Germinal center (tissue), 1 donor: ENCODE data around the gene BCAS1.
"Not testable (repeated sequence)": the region's sequence is repeated elsewhere in the genome, so short reads cannot be mapped to it uniquely, and the experiment has no call there.

ENCODE experiments used
- DNase-seq: peaks from one replicate; pipeline ENCODE4 v3.0.0; 2012; ENCODE audit warnings: mixed read lengths, low spot score

BCAS1 gene

DNA sequence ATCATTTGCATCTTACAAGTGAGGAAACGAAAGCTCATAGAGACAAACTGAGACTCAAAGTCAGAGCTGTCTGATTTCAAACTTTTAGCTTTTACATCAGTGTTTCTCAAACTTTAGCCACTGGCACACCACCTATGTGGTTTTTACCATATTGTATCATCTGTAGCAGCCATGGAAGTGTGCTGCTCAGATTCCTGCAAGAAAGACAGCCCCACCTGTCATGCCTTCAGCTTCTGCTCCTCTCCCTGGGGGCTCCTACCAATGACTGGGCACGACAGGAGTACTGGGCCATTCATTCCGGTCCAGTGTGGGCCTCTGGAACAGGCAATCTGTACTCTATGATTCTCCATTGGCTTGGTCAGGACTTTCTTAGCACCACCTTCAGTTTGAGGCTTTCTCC, 87.0 kb downstream of the BCAS1 start:
- no peak for DNase-seq

DNA sequence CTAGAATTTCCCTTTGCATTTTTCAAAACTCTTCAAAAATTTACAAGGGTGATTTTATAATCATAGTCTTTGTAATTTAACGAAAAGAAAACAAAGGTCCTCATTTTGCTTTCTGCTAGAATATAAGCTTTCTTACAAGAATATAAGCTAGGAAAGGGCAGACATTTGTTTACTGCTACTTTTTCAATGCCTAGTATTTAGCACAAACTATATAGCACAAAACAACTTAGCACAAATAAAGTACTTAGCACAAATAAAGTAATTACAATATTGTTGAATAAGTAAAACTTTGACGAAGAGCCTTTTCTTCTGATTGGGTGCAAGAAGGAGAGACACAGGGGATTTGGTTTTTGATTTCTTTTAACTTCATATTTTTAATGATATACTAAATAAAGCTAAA, 87.8 kb downstream of the BCAS1 start:
- no peak for DNase-seq

DNA sequence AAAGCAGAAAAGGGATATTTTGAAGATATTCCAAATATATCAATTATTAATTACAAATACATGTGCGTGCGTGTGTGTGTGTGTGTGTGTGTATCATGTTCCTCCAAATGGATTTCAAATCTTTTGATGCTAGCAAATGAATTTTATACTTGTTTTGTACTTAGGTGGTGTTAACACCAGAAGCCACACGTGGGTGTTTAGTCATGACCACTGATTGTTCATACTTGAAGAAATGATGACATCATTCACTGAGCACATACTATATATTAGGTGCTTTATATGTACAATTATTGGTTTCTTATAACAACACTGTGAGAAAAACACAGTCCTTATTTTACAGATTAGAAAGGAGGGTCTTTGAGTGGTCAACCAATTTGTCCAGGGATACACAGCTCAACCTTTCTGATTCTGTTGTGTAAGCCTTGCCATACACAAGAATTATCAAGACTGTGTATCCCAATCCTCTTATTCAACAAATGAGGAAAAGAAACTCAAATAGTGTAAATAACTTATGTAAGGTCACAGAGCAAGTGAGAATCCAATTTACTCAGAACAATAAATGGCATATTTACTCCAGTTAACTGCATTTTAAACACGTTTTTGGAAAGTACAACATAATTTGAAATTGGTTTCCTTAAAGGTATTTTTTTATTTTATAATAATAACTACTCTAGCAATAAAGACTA, 88.5 kb downstream of the BCAS1 start:
- no peak for DNase-seq

DNA sequence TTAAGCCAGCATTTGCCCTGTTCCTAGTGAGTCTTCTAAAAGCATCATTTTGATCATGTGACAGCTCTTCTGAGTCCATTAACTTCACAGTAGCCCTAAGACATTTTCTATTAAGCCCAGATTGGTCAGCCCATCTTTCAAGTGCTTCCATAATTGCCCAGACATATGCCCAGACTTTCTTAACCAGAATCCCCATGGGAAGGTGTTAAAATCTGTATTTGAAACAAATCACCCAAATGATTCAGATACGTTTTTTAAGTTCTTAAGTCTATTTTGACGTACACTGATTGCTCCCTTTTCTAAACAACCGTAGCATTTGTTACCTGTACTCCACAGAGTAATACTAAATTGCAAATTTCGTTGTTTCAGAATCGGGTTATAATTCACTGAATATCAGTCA, 89.3 kb downstream of the BCAS1 start:
- DNase-seq, result no peak

DNA sequence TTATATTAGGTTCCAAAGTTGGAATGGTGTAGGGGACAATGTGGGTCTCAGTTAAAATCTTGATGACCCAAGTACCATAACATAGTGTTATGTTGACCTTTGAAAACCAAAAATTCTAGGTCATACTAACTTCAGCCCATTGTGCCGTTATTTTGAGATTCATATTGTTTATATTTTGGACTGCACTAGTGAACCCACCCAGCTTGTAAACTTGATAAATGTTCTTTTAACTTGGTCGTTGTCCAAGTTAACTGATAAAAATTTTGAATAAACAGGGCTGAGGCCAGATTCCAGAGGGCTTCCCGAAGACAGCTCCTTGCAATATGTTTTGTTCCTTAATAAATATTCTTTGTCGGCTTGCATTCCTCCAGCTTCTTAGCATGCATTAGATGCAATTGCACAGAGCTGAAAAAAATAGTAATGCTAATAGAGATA, 90.3 kb downstream of the BCAS1 start:
- no peak for DNase-seq

DNA sequence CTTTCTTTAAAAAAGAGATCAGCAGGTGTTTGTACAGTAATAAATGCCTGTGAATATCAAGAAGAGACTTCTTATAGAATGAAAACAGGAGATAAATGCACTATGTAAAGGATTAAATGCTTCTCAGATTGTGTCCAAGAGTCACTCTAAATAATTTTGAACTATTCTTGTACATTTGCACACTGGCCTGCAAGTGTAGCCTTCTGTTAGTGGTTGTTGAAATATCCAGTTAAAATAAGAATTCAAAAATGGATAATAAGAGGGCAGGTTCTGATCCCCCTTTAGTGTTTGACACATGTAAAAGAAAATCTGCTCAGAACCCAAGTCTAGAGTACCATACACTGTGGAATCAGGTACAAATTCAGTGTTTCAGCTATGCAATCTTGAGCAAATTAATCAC, 91.9 kb downstream of the BCAS1 start:
- no peak for DNase-seq

DNA sequence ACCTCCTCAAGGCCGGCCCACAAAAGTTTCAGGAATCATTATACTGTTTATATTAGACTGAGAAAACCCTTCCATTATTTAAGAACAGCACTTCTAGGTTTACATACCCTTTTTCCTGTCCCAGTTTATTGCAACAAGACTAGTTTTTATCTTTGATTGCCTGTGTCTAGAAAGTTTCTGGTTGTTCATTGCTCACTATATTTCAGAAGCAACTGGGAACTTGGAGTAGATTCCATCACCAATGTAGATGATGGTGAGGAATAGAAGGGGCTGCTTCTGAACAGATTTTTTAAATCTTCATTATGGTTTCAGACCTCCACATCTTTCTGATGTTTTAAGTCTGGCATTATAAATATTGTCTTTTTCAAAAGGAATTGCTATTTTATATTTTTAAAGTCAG, 93.0 kb downstream of the BCAS1 start:
- no peak for DNase-seq

DNA sequence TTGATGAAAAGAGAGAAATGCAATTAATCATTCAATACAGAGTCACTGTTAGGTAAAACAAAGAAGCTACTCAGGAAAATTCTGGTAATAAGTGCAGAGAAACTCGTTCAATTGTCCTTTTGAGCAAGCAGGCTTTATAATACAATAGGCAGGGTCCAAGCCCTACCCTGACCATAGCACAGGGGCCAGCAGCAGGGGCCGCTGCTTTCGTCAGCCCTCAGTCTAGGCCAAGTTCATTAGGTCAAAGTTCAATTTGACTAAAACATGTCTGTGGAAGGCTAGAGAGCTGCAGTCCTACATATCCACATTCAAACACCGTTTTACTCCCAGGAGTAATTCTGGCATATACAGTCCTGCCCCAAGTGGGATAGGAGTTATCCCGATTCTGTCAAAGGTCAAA, 94.6 kb downstream of the BCAS1 start:
- DNase-seq, result no peak

DNA sequence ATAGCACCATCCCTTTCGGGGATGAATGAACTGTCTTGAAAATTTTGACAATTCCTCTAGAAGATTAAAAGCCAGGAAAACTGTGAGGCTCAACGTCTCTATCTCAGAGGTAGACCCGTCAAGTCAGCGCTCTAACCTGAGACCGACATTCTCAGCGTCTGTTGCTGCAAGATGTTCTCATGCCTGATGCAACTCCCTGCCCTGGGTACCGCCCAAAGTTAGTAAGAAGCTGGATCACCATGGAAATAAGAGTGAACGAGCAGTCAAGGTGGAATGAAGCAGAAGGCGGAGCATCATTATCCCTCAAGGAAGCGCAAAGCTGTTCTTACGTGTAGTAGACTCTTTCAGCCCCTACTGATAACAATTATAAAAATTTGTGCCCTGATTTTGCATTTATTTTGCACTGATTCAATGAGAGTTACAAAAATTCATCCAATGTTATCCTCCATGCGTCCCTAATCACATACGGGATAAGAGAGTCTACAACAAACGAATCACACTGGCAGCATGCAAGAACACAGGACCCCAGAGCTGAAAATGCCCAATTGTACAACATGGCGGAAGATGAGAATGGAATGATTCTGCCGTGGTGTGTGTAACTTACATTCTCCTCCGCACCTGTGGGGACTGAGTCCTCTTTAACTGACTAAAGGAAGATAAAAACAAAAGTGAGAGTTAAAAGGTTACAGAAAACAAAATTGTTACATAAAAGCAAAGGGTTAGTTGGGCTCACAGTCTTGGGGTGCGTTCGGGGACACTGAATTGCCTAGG, 95.4 kb downstream of the BCAS1 start:
- DNase-seq, result no peak

DNA sequence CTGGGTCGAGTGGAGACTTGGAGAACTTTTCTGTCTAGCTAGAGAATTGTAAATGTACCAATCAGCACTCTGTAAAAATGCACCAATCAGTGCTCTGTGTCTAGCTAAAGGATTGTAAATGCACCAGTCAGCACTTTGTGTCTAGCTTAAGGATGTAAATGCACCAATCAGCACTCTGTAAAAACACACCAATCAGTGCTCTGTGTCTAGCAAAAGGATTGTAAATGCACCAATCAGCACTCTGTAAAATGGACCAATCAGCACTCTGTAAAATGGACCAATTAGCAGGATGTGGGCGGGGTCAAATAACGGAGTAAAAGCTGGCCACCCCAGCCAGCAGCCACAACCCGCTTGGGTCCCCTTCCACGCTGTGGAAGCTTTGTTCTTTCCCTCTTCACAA, 96.5 kb downstream of the BCAS1 start:
- DNase-seq, result not testable (repeated sequence)

DNA sequence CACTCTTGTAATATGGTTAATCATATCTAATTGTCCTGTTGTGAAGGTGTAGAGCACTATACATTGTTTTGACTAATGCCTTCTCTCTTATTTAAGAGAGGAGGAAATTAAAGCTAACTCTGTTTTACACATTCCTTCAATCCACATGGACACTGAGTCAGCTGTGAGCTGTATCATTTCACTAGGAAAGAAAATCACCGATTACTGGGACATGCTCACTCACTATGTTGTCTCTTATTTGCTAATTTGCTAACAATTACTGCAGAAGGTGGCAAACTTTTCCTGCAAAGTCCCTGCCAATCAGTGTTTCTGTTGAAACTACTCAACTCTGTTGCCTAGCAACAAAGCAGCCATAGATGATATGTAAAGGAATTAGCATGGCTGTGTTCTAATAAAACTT, 98.2 kb downstream of the BCAS1 start:
- DNase-seq, result no peak

DNA sequence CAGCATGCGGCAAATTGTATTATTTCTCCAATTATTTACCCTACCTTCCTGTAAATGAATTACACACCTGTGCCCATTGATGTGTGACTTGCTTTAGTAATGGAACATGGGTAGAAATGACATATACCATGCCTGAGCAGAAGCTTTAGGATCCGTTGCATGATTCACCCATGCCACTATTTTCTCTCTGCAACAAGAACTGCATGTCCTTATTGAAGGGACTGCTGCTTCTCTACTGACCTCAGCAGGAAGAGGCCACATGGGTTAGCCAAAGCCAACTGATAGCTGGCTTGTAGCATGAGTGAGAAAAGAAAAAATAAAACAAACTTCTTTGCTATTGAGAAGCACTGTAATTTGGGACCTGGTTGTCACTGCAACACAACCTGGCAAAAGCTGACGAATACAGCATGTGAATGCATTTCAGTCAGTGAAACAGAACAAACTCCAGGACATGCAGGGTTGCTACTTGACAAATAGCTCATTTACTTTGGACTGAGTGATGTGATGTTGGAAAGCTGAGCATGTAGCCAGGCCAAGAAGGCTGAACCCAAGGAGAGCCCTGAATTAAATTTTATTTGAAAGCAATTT, 99.2 kb downstream of the BCAS1 start:
- no peak for DNase-seq

DNA sequence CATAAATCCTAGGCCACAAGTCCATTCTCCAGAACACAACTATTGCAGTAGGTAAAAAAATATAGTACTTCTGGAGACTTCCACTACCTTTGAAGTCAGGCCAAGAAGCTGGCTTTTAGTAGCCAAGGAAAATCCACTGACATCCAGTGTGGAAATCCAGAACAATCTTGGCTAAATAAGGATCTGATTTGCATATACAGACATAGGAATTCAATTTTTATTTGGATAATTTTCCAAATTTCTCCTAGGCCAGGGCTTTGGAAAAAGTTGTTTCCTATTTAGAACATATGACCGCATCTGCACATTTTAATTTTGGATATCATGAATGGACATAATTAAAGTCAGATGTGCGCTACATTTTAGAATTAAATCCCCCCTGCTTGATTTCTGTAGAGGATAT, 100.2 kb downstream of the BCAS1 start:
- no peak for DNase-seq

DNA sequence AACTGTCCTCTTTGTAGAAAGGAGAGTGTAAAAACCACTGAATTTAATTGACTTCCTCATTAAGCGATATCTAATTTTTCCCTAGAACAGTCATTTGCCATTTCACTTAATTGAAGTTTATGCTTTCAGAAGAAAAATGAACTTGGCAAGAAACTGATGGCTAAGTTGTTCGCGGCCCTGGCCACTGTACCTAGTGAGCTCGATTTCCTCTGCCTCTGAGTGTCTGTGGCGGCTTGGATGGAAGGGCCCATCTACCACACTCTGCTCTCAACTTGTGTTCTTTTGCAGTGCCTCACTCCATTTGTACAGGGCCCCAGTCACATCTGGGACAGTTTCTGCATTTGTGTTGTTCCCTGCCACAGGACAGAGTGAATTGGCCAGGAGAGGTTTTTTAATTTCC, 102.9 kb downstream of the BCAS1 start:
- DNase-seq, result no peak

DNA sequence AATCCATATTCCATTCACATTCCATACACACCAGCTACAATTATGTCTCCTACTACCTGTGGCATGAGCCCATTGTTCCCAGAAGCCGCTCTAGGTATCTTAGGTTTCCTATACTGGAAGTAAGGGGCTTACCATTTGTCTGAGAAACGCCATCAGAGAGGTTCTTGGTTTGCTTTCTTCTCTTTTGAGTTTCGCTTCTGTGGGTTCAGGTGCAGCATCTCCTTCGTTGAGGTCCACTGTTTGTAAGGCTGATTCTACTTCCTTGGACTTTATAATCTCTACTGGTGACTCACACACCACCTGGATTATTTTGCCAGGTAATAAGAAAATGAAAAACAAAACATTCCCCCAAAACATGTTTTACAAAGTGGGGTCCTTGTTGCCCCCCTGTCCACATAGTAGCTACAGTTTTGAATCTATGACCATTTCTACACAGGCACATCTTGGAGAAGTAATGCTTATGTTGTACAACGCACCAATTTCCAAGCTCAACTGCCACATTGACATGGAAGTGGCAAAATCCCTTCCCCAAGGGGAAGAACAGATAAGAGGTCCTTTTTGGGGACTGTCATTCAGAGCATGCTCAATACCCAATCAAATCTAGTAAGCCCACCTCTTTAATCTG, 103.5 kb downstream of the BCAS1 start:
- DNase-seq, result no peak

DNA sequence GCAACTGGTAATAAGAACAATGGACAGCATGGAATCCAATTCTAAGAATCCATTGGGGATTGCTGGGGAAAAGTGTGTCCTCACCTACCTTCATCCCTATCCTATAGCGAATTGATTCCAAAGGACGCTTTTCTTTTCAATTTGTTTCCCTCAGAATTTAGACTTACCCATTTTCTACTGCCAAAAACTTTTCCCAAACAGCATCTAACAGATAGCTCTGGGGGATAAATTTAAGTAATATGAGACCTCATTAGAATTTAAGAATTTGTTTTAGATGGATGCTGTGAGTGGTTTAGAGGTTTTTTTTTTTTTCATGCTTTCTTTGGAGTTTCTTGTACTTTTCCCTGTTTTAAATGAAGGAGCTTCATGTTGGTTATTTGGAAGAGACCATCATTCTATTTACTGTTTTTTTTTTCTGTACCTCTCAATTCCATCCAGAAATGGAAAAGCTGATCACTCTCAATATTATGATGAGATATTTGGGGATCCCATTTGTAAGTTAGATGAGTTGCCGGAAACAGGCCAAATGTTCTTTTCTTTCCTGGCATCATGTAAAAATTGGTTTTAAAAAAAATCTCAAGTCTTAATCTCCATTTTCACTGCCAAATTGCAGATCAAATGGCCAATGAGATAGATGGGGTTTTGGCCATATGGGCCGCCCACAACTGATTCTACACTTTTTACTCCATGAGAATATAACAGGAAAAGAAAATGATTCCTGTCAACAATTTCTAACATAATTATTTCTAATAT, 105.7 kb downstream of the BCAS1 start:
- DNase-seq, result no peak

DNA sequence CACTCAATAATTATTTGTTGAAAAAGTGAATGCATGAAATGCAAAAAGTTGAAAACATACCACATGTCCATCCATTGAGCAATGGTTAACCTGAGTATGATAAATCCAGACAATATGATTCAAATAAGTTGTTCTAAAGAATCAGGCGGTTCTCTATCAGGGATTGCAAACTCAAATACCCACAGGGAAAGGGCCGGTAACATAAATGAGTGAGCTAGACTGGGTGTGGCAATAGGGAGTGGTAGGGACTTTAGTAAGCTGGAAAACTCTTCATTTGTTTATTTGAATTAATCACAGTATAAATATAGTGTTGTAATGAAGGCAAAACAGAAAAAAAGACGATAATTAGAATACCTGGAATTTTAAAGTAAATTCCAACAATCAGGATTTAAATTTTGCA, 106.3 kb downstream of the BCAS1 start:
- DNase-seq, result no peak

DNA sequence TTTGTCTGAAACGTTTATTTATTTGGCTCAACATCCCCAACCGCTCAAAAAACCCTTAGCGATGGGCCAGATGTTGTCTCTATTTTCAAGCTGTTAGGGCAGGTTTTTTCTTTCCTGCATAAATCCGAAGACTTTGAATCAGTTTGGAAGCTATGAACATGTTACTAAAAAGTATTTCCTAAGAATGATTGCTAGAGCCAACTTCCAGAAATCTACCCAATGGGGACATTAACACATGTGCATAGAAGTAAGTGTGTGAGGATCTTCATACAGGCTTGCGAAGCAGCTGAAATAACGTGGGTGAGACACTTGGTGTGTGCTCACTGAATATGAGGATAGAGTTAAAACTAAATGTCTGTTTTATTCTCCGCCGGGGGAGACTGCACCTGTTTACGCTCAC, 106.8 kb downstream of the BCAS1 start:
- DNase-seq, result no peak

DNA sequence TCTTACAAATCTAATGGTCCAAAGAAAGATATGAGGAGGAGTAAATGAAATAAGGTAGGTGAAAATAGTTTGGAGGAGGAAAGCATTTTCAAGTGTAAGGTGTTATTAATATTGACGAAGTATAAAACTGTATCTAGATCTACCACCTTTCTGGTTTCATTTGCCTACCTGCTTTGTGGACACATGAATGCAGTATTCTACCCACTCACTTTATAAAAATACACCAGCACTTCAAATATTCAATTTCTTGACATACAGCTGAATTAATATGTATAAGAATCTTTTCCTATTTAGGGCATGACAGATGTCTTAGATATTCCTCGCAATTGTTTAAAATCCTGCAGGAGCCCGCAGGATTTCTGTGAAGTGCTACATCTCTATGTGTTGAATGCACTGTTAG, 108.0 kb downstream of the BCAS1 start:
- DNase-seq, result no peak

DNA sequence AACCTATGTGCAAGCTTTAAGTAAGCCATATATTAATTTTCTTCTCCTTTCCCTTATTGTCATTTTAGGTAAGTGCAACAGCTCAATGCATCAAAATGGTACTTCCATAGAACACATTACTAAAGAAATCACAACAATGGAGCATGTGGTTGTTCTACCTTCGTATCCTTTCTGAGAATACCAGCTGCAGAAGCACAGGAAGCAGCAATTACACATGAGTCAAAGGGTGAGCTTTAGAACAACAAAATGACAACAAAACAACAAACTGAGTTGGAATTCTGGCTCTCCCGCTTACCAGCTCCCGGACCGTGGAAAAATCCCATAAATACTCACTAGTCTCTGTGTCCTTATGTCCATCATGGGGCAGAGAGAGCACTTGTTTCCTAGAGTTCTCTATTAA, 108.9 kb downstream of the BCAS1 start:
- no peak for DNase-seq

DNA sequence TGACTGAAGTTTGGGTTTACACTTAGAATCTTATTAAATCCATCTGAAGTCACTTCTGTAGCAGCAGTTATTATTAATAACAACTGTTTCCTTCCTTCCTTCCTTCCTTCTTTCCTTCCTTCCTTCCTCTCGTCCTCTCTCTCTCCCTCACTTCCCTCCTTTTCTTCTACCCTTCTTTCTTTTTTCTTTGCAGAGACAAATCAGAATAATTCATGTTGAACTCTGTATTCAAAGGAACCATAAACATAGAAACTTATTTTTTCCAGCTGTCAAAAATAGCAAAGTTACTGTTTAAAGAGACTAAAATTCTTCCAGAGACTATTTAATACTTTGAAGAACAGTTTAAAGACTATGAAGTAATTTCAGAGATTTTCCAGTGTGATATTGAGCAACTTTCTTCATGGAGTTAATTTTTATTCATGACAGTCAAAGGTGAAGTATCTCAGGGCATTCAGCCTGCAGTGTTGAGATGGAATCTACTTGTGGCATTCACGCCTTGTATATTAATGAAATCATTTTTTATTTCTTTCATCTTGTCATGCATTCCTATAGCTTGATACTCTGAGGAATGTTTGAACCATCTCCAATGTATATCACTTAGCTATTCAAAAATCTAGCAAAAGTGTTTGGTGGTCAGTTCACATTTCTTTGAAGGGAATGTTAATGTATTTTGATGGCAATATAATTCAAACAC, 109.7 kb downstream of the BCAS1 start:
- no peak for DNase-seq
